CD4-positive, alpha-beta T cell treated with Interleukin-10 for 1 hour (primary cell): ENCODE measurements around the gene STAP2.

Source experiments
- DNase-seq: peaks from one replicate; pipeline ENCODE4 v3.0.0-alpha.2; 2020

STAP2 gene

DNA sequence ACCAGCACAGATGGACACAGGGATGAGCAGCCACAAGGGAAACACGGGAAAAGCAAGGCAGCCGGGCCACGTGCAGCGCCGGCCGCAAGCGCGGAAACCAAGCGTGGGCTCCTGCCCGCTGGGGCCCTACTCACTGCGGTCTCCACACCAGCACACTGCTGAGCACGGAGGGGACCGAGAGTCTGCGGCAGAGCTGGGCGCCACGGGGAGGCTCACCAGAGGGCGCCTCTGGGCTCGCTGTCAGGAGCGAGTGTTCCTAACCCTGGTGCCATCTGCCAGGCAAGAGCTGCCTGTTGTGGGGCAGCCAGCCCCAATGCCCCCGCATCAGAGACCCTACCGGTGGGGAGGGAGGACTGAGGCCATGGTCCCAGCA lies 31.2 kb upstream of the STAP2 start:
- DNase-seq, result peak; percentile 78

DNA sequence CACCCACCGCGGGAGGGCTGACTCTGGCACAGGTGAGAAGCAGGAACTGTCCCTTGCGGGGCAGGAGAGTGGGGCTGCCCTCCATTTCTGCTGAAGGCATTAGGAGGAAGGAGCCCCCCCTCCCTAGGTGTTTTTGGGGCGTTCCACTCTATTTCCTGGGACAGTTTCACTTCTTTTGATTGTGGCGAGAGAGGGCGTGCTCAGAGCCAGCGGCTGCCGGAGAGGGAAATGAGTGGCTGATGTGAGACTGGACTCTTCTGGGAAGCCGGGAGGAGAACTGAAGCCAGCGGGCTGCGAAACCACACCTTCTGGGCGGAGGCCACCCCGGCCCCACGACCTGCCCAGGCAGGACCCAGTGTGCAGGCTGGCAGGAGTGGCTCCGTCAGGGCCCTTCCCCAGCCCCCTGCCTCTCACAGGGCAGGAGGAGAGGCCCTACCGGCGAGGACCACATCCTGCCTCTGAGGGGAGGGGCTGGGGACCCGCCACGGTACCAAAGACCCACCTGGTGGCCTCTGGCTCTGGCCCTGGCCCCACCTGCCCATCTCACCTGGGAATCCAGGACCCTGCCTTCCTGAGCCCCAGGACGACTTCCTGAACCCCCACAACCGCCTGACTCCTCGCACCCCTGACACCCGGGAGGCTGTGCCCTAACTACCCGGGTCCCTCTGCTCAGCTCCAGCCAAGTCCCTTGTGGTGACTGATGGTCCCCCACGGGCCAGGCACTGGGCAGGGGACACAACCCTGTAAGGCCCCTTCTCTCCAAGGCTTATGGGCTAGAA lies 30.7 kb upstream of the STAP2 start:
- DNase-seq, result peak; percentile 86

- peak; percentile 19 for DNase-seq
Measured at GRCh38 chr19:4368128-4368820, 29.6 kb upstream of the STAP2 start.

GRCh38 chr19:4367781-4368127 lies 29.1 kb upstream of the STAP2 start:
- DNase-seq, result no peak

- no peak for DNase-seq
Measured at GRCh38 chr19:4367336-4367723, 28.7 kb upstream of the STAP2 start.

DNA sequence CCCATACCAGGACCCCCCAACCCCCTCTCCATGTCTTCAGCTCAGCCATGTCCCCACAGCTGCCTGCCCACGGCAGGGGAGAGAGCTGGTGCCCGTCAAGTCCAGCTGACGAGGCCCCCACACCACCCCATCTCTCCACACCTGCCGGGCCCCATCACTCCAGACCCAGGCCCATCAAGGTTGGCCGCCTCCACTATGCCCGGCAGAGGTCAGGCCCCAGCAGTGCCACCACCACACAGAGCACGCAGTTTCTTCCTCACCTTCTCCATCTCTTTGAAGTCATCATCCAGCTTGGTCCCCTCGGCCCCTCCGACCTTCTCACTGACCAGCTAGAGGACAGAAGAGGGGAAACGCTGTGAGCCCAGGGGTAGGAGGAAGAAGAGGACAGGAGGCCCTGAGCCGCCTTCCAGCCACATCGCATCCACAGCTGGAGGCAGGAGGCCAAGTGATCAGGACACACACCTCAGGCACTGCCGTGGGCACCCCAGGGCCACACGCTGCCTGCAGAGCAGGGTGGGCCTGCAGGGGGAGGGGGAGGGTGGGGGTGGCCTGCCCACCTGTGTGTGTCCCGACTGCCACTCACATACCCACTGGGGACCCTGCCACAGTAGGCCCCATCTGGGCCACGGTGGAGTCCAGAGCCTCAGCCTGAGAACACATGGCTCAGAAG lies 28.2 kb upstream of the STAP2 start:
- DNase-seq, result no peak

DNA sequence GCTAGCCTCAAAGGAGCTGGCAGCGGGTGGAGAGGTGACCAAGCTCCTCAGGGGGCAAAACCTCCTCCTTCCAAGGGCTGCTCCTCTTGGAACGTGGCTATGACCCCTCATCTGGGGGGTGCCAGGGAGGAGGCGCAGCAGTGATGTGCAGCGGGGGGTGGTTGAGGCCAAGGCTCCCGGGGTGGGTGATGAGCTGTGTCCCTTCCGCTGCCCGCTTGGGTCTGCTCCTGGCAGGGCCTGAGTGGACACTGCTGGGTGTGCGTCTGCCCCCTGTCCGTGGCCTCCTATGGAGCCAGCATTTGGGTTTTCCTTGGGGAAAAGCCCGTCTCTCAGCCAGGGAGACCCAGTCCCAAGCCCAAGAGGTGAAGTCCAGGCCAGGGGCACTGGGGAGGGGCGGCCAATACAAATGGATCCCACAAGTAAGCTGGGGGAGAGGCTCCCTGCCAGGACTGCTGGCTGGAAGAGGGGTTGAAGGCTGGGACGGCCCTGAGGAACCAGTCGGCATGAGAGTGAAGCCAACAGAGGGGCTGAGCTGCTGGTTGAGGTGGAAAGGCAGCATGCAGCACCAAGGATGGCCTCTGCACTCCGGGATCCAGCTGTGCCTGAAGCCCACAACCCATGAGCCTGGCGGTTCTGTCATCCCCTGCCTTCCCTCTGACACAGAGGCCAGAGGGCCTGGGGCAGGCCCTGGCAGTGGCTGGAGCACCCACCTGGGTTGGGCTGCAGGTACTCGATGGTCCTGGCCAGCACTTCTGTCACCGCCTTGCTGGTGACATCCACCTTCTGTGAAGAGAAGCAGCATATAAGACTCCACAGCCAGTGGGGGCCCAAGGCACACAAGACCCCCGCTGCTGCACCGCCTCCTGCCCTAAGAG lies 27.4 kb upstream of the STAP2 start:
- no peak for DNase-seq

- no peak for DNase-seq
Measured at GRCh38 chr19:4365341-4365740, 26.7 kb upstream of the STAP2 start.

DNA sequence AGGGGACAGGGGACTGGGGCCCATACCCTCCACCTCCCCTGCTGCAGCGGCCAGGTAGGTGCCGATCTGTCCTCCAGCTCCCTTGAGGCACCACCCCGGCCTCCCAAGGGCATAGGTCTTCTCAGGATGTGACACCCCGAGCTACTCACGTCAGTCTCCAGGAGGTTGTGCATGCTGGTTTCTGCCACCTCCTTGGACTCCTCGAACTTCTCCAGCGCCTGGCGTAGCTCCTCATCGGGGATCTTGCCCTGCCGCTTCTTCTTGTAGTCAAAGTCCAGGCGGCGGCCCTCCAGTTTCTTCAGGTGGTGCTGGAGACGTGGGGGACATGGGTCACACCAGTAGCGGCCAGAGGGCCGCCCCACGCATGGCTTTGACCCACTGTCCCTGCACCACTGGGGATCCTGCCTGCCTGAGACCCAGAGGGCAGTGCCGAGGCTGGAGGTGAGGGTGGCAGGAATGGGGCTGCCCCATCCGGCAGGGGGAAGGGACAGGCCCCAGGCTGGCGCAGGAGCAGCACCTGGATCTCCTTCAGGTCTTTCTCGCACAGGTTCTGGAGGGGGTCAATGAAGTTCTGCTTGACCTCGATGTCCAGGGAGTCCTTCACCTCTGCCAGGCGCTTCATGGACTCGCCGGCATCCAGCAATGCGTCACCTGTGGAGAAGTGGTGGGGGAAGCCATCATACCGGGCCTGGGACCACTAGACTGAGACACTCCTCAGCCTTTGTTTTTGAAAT lies 25.1 kb upstream of the STAP2 start:
- DNase-seq, result no peak

- no peak for DNase-seq
Measured at GRCh38 chr19:4362831-4363545, 24.4 kb upstream of the STAP2 start.

GRCh38 chr19:4362101-4362828 lies 23.6 kb upstream of the STAP2 start:
- DNase-seq, result no peak

DNA sequence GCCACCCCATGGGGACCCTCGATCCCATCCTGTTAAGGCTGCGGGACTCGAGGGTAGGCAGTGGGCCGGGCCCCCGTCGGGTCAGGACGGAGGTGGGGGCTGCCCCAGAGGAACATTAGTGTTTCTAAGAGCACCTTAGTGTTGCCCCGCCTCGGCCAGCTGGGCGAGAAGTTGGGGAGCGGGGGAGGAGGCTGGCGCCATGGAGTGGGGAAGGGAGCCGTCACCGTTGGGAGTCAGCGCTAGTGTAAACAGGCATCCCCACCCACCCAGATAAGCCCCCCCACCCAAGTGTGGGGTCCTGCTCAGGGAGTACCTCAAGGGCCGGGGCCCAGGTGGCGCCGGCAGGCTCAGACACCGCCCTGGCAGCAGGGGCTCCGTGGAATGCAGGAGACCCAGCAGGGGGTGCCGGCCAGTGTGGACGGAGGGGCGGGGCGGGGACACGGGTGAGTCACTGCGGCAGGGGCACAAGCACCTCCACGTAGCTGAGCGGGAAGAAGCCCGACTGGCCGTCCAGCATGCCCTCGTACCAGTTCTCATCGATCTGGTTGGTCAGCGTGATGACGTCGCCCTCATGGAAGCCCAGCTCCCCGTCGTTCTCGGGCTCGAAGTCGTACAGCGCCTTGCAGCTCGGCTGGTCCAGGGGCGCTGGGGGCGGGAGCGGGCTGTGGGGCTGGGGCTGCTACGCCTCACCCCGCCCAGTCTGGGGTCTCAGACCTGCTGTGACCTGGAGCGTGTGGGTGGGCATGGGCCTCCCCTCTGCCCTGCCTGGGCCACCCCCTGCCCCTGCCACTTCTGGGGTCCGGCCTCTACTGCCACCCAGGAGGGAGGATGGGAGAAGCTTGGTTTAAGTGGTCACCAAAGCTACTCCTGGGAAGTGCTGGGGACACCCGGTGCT lies 22.8 kb upstream of the STAP2 start:
- DNase-seq, result no peak

DNA sequence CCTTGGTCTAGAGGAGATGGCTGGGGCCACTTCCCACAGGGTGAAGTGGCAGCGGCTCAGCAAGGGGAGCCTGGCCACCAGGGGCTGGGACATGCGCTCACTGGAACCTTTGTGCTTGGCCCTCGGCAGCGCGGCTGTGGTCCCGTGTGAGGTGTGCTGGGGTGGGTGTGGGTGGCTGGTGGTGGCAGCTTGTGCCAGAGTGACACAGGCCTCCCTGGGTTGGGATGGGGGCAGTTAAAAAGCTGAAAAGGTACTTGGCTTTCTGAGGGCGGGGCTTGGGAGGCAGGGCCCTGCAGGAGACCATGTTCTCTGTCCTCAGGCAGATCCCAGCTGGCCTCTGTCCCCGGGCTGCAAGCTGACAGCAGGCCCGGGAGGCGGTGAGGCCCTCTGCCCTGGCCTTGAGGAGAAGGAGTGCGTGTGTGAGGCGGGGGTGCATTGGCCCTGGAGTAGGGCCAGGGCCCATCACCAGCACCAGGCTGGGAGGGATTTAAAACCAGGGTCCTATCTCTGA lies 22.1 kb upstream of the STAP2 start:
- no peak for DNase-seq

DNA sequence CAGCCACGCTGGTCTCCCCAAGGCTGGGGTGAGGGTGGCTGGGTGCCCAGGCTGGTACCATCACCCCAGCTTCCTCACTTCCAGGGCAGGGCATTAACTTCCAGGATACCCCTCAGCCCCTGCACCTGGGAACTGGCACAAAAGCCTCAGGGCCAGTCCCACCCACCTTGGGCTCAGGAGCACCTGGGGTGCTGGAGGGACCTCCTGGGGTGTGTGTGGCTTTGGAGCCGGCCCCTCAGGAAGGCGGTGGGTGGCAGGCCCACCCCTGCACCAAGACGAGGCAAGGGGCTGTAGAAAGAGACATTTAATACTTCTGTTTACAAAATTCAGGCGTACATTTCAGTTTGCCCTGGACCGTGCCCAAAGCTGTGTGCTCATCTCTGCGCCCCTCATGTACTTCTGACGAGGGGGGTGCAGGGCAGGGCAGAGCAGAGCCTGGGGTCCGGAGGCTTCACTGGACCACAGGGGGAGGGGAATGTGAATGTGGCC lies 21.5 kb upstream of the STAP2 start:
- no peak for DNase-seq

DNA sequence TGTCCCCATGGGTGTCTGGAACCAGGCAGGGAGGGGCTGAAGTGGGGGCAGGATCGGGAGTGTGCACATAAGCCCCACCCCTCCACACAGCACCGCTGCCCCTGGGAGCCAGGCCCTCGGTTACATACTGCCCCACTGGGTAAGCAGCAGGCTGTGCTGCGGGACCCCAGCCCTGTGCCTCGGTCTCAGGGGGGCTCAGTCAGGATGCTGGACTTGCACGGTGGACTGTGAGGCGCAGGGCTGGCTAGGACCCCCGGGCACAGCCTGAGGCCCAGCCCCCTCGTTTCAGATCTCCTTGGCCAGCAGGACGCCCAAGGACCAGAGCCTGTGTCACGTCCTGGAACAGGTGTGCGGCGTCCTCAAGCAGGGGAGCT lies 21.0 kb upstream of the STAP2 start:
- no peak for DNase-seq

DNA sequence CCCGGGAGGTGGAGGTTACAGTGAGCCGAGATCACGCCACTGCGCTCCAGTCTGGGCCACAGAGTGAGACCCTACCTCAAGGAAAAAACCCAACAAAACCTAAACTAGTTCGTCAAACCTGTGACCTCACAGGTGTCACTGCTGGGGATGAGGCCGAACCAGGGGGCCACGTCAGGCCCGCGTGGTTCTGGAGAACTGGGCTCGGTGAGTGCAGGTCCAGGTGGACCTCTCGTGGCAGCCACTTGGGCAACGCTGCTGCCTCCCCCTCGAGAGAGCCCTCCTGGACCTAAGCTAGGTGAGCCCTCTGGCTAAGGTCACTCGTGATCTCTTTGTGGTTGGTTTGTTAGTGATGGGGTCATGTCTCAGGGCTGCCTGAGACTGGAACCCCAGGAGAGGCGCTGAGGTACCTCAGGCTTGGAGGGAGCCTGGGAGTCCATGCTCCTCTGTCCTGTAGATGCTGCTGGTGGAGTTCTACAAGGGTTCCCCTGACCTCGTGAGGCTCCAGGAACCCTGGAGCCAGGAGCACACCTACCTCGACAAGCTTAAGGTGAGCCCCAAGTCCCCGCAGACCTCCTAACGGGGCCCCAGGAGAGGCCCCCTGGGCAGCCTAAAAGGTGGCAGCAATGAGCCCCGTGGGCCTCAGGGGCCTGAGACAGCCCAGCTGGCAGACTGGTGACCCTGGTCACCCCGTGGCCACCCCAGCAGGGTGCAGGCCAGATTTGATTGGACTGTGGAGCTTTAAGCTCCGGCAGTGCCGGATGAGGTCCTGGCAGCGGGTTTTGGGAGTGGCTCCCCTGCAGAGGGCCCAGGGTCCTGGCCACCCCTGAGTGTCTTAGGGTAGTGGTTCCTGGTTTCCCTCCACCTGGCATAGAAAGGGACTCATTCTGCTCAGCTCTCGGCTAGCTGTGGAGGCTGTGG lies 20.3 kb upstream of the STAP2 start:
- DNase-seq, result no peak

DNA sequence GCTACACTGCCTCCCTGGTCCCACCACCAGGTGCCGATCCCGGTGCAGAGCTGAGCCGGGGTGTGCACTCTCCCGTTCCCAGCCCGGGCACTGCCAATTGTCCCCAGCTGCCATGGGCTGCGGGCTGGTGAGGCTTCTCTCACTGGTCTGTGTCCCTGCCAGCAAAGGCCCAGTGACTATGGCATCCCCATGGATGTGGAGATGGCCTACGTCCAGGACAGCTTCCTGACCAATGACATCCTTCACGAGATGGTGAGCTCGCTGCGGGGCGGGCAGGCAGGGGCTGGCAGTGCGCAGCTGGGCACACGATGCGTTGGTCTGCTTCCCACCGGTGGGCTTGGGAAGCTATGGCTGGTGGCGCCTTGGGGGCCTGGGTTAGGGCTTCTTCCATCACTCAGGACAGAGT lies 19.3 kb upstream of the STAP2 start:
- no peak for DNase-seq

DNA sequence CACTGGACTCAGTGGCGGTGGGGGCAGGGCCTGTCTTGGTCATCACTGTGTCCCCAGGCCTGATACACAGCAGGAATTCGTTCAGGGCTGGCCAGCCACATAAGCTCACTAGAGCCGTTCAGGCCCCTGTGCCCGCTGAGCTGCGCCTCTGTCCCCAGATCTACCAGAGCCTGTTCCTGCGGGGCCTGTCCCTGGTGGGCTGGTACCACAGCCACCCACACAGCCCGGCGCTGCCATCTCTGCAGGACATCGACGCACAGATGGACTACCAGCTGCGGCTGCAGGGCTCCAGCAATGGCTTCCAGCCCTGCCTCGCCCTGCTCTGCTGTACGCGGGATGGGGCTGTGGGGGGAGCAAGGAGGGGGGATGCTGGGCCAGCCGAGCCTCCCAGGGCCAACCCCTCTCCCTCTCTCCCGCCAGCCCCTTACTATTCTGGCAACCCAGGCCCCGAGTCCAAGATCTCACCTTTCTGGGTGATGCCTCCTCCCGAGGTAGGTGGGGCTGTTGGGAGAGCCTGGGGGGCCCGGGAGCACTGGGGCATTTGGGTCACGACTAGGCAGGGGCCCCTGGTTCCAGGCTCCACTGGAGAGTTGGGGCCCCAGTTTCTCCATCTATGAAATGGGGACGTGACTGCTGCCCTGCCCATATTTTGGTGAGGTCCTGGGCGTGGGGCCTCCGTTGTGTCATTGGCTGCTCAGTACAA lies 18.6 kb upstream of the STAP2 start:
- DNase-seq, result no peak
